GM13976 (cell line): ENCODE results near the gene PACSIN2.

ENCODE experiments used
- DNase-seq: peaks from one replicate; pipeline ENCODE4 v3.0.0; 2012; ENCODE audit warnings: low spot score
- in situ Hi-C: fragments of 300-500 bp; cut with MboI; formaldehyde crosslinking; loops from one replicate; pipeline ENCODE4 v1.12.0; 2022; ENCODE audit warnings: low sequenced_read_pairs, mixed read lengths, inconsistent platforms; ENCODE audit not compliant: unreplicated experiment
- TF ChIP-seq, protein P1 (sequence below): IDR thresholded peaks from 2 replicates; pipeline ENCODE4 v1.5.1; 2012; ENCODE audit warnings: borderline replicate concordance, mild to moderate bottlenecking; ENCODE audit not compliant: insufficient read depth; ENCODE audit errors: extremely low read depth, missing control alignments, control extremely low read depth

The PACSIN2 gene

DNA sequence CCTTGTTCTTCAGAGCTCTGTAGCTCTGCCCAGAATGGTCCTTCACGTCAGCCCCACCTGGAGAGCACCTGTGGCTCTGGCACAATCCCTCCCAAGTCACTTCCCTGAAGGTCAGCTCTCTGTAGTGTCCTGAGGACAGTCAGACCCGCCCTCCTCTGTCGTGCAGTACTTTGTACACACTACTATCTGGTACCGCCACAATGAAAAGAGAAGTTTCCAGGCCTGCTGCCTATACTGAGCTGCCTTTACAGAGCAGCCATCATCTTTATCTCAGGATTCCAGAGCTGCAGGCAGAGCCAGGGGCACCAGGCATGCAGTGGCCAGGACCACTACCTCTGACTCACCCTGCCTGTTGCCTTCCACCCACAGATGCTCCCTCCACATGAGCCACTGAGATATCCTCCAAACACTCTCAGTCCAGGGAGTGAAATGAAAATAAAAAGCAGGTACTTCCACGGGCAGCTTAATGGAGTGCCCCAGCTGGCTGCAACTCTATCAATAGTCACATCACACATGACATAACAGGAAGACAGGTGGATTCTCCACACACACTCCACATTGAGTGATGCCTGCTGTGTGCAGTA, 7.3 kb downstream of the PACSIN2 start:
- in situ Hi-C loops, result no loop called here
- no peak for DNase-seq

DNA sequence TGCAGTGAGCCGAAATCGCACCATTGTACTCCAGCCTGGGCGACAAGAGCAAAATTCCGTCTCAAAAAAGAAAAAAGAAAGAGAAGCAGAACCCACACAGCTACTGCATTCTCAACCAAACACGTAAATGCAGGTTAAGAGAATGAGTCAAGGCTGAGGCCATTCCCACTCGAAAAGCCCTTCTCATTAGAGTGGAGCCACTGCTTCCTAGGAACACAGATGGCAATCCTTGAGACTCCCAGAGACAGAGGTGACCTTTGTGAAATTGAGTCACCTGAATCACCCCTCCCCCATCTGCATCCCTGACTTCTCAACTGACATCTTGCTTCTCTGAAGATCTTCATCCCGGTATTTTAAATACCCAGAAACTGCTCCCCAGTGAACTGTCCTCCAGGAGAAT, 8.2 kb downstream of the PACSIN2 start:
- TF ChIP-seq, protein P1, sequence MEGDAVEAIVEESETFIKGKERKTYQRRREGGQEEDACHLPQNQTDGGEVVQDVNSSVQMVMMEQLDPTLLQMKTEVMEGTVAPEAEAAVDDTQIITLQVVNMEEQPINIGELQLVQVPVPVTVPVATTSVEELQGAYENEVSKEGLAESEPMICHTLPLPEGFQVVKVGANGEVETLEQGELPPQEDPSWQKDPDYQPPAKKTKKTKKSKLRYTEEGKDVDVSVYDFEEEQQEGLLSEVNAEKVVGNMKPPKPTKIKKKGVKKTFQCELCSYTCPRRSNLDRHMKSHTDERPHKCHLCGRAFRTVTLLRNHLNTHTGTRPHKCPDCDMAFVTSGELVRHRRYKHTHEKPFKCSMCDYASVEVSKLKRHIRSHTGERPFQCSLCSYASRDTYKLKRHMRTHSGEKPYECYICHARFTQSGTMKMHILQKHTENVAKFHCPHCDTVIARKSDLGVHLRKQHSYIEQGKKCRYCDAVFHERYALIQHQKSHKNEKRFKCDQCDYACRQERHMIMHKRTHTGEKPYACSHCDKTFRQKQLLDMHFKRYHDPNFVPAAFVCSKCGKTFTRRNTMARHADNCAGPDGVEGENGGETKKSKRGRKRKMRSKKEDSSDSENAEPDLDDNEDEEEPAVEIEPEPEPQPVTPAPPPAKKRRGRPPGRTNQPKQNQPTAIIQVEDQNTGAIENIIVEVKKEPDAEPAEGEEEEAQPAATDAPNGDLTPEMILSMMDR, result no peak
- DNase-seq, result no peak
- in situ Hi-C loops, result no loop called here

More for the DNA sequence above, 7.3 kb downstream of the PACSIN2 start:
- TF ChIP-seq, protein P1, result no peak

DNA sequence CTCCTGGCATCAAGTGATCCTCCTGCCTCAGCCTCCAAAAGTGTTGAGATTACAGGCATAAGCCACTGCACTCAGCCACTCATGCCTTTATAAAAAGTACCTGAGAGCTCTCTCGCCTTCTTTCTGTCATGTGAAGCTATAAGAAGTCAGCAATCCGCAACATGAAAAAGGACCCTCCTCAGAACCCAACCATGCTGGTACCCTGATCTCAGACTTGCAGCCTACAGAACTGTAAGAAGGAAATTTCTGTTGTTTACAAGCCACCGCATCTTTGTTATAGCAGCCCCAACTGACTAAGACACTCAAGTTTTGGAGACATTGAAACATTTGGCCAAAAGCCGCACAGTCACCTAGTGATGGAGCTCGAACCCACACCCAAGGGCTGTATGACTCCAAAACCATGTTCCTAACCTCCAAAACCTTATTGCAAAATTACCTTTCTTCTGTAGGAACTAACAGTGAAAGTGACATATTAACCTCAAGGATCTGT, 8.9 kb downstream of the PACSIN2 start:
- no peak for DNase-seq
- TF ChIP-seq, protein P1, result no peak
- in situ Hi-C loops, result no loop called here

DNA sequence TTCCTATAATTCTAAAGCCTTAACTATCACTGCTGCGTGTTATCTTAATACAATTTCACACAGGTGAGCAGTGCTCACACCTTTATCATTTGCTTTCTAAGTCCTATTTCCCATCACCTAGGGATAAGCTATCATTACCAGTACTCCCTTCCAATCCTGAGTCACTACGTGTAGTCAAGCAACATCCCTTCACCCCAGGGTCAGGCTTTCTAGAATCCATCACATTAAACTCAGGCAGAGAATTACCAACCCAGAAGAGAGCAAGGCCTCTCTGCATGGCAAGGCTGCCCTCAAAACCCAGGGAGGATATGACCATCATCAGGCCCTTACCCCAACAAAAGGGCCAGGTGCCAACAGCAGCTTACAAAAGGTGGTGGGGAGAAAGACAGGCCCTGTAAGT, 9.8 kb downstream of the PACSIN2 start:
- in situ Hi-C loops, result no loop called here
- TF ChIP-seq, protein P1, result no peak
- DNase-seq, result no peak

DNA sequence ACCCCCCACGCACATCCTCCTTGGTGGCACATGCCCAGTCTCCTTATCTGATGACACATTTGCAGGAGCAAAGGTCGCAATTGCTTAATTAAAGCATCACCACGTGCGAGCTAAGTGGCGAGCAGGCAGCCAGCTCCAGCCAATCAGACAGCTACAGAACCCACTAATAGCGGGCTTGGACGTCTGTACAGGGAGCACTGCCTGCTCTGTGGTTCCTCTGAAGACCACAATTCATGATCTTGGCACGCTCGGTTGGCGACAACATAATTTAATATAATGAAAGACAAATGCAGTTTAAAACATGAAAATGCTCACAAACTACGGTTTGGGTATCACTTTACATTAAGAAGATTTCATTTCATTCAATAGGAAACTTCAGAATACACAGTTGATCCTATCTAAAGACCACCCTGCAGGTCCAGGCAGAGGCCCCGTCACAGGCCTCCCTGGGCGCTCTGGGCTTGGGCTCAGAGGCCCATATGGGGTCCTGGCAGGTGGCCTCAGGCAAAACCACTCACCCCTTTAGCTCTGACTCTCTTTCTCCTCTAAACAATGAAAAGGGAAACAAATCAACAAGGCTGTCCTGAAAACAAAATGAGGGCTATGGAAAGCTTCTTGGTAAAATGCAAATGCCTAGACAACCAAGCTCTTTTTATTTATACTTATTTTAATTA, 10.4 kb downstream of the PACSIN2 start:
- no peak for DNase-seq
- TF ChIP-seq, protein P1, result no peak
- in situ Hi-C loops, result no loop called here

DNA sequence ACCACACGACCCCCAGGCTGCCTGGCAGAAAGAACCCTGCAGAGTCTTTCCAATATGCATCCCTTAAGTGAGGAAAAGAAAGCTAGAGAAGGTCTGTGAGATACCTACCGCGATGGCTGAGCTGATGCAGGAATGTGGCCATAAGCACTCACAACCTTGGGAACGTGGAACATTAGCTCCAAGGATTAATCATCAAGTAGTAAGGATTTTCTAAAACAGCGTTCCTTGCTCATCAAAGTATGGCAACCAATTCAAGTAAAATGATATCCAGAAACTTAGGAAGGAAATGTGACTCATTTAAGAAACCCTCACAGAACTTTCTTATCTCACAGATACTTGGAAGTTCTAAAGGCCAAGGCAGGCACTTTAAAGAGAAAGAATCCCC, 12.8 kb downstream of the PACSIN2 start:
- DNase-seq, result no peak
- TF ChIP-seq, protein P1, result no peak
- in situ Hi-C loops, result no loop called here
